HG03025 (cell line): ENCODE data around the gene MAMLD1.

Experiments used
- ATAC-seq: cut with Tn5 transposase; IDR thresholded peaks from one replicate; pipeline ENCODE4 v1.9.1; 2021; ENCODE audit warnings: mild to moderate bottlenecking, moderate library complexity; ENCODE audit not compliant: unreplicated experiment, low FRiP score

MAMLD1 gene

DNA sequence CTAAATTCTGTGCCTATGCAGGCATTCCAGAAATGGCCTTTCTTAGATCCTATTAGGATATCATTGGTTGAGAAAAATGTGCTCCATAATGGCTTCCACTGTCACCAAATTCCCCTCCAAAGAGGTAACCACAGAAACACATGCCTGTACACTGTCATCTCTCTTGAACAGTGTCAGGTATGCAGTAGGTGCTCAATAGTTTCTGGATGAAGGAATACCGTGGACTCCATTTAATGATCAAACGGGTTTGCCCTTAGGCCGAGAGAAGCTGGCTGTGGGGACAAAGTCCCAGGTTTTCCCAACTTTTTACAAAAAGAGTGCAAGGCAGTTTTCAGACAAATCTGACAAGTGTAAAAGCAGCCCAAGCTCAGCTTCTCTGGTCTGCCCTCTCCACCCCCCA lies 188.8 kb downstream of the MAMLD1 start:
- ATAC-seq: no peak

- no peak for ATAC-seq
These were observed 195.3 kb downstream of the MAMLD1 start for GRCh38 chrX:150558424-150558823.
